ENCODE measurements around the gene CCDC47.
"Not testable (repeated sequence)": the region's sequence is repeated elsewhere in the genome, so short reads cannot be mapped to it uniquely, and the experiment has no call there.

The CCDC47 gene, protein sequence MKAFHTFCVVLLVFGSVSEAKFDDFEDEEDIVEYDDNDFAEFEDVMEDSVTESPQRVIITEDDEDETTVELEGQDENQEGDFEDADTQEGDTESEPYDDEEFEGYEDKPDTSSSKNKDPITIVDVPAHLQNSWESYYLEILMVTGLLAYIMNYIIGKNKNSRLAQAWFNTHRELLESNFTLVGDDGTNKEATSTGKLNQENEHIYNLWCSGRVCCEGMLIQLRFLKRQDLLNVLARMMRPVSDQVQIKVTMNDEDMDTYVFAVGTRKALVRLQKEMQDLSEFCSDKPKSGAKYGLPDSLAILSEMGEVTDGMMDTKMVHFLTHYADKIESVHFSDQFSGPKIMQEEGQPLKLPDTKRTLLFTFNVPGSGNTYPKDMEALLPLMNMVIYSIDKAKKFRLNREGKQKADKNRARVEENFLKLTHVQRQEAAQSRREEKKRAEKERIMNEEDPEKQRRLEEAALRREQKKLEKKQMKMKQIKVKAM

DNA sequence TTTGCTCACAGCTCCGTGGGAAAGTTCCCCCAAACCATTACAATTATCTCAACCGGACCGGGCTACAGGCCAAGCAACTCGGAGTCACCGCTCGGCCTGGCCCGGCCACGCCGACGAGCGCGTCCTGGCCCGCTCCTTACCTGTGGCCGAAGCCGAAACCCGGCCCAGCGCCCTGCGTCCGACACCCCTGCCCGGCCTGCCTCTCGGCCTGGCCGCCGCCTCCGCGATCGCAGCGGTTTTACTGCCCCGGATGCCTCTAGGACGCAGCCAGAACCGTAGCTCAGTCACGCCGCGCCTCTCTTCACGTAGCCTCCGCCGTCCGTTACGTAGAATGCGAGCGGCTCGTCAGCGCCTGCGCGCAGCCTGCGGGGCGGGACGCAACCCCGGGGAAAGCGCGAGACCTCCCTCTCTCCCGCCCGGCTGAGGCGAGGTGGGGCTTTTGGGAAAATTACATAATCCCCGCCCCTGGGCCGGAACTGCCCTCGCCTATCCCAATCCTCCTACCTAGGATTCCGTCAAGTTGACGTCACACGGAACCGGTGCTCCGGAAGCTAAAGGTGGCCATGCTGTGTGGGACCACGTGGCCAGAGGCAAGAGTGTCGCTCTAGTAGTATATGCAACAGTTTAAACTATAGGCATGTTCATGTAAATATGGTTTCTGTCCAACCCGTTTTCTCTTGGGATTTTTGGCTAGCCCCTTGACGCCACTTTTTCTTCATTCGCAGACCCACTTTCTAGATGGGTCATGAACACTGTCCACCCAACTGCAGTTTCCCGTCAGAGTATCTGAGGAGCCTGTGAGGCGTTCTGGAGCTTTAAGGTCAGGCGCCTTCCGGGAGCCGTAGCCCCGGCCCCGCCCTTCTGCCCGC, at the start of gene CCDC47:
CCDC47 (minus strand) TSS at position 326 of the 869 bp plus-strand sequence. CDS start 7,422 bp downstream, outside the sequence.
- DNase-seq, result peak; percentile 99 to 100

DNA sequence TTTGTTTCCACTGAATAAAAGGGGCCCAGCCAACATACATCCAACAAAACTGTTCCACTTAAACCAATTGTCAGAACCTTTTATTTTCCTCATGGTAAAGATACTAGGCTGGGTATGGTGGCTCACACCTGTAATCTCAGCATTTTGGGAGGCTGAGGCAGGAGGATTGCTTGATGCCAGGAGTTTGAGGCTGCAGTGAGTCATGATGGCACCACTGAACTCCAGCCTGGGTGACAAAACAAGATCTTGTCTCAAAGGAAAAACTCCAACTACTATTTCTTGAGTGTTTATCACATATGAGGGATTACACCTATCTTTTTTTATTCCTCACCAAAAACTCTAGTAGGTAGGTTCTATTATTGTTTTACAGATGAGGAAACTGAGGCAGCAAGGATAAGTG, 49.1 kb upstream of the CCDC47 start:
- no peak for DNase-seq

DNA sequence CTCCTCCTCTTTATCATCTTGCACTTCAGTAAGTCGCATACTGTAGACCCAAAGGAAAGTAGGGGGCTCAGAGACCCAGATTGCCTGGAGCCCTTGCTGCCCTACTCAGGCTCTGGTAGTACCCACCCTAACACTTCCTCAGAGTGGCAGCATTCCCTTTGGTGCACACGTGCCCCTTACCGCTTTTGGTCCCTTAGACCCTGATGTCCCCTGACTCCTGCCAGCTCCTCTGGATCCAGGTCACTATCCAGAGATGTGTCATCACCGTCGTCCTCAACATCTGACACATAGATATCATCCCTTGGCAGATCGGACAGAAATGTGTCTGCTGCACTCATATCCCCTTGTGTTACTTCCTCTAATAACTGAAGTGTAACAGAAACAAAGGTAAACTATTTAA, 48.4 kb upstream of the CCDC47 start:
- no peak for DNase-seq

DNA sequence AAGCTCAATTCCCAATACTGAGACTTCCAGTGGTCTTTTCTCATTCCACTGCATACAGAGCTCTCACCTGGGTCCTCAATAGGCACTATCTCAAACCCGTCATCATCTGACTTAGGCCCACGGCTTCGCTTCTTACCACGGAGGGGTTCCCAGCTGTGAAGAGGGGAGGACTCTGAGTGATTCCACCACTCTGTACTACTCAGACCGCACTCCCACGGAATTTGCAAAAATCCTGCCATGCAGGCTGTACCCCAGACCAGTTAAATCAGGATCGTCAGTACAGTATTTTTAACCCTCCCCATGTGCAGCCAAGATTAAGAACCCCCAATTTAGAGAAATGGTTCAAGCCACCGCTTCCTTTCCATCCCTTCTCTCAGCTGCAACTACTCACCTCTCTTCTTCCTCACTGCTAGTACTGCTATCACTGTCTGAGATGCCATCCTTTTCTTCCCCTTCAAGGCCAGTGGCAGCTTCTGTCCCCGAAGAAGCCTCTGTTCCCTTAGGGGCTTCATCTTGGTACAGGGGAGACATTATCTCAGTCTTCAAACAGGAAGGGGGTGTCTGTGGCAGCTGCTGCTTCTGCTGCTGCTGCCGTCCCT, 47.7 kb upstream of the CCDC47 start:
- no peak for DNase-seq

DNA sequence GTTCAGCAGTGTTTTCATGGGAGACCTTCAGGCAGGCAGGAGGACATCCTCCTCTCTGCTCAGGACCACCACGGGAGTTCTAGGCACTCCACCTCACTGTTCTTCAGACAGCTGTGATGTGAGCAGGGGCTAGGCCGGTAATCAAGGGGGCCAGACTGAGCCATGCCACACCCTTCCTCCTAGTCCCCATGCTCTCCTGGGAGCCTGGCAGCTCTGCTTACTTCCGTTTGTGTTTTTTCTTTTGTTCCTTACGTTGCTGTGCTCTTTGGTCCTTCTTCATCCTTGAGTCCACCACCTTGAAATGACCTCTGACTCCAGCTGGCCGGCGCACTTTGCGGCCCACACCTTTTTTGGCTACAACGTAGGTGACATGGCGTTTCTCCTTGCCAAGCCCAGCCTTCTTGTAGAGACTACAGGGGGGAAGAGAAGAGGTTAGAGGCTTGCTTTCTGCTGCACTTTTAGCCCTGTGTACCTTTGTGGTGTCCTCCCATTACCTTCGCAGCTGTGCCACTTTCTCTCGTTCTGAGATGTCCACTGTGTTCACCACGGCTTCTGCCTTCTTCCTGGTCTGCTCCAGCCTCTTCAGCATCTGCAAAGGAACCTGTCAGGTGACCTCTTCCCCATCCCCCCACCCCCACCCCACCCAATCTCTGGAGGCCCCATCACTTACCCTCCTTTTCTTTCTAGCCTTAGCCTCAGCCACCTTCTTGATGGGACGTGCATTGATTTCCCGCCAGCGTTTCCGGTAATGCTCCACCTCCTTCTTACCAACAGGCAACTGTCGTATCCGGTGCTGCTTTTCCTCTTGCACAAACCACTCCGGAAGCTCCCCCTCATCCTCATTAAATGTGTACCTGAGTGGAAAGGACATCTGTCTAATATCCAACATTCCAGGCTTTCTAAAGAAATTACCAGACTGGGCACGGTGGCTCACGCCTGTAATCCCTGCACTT, 46.5 kb upstream of the CCDC47 start:
- no peak for DNase-seq

DNA sequence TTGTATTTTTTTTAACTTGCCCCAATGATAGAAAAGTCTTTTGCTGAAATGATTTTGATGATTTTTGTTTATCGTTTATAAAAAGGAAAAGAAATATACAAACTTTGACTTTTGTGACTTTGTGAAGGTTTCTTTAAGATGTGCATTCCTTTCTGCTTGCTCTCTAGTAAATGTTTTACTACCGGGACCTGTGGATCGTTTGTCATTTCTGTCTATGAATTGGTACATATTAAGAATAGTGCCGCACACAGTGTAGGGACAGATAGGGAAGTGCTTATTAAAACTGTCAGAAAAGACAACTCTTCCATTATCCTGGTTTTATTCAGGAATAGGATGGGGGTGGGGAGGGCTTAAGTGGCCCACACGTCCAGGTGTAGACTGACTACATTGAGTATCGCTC, 45.7 kb upstream of the CCDC47 start:
- no peak for DNase-seq

DNA sequence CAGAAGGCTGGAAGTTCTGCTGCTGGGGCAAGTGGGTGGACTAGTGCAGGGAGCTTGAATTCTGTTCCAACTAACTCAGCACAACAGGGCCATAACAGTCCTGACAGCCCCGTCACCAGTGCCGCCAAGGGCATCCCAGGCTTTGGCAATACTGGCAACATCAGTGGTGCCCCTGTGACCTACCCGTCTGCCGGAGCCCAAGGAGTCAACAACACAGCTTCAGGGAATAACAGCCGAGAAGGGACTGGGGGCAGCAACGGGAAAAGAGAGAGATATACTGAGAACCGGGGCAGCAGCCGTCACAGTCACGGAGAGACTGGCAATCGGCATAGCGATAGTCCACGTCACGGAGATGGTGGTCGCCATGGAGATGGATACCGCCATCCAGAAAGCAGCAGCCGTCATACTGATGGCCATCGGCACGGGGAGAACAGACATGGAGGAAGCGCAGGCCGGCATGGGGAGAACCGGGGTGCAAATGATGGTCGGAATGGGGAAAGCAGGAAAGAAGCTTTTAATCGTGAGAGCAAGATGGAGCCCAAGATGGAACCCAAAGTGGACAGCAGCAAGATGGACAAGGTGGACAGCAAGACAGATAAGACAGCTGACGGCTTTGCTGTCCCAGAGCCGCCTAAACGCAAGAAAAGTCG, 44.5 kb upstream of the CCDC47 start:
- DNase-seq, result no peak

DNA sequence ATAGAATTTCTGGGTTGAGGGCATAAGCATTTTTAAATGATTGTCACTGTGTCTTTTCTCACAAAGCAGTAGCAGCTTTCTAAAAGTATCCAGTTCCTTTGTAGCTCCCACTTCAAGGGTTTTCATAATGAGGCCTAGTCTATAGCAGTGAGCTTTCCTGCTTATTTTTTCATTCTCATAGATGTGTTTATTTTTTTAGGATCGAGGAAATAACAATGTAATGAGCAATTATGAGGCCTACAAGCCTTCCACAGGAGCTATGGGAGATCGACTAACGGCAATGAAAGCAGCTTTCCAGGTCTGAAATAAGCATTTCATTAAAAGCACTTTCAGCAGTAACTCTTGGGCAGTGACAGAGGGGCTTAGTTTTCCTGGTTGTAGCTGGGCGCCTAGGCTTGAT, 43.3 kb upstream of the CCDC47 start:
- no peak for DNase-seq

DNA sequence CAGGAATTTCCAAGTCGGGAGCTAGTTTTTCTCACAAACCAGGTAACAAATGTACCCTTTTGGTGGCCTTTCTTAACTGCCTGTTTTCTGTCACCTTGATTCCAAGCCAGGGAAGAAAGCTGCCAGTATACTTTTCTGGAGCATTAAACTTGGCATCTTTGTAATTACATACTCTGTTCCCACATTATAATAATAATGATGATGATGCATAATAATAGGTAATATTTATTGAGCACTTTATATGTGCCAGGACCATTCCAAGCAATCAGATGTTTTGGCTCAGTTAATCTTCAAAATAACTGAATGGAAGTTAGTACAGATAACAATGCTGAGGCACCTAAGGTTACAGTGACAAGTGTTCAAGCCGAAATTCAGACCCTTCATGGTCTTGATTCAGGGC, 42.7 kb upstream of the CCDC47 start:
- DNase-seq, result no peak

DNA sequence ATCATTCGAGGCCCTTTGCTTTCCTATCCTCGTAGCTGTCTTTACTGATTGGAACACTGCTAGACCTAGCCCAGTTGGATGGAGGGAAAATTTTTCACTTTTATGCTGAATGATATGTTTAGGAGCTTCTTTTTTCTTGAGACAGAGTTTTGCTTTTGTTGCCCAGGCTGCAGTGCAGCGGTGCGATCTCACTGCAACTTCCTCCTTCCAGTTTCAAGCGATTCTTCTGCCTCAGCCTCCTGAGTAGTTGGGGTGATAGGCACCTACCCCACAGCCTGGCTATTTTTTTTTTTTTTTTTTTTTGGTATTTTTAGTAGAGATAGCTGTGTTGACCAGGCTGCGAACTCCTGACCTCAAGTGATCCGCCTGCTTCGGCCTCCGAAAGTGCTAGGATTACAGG, 36.6 kb upstream of the CCDC47 start:
- no peak for DNase-seq

DNA sequence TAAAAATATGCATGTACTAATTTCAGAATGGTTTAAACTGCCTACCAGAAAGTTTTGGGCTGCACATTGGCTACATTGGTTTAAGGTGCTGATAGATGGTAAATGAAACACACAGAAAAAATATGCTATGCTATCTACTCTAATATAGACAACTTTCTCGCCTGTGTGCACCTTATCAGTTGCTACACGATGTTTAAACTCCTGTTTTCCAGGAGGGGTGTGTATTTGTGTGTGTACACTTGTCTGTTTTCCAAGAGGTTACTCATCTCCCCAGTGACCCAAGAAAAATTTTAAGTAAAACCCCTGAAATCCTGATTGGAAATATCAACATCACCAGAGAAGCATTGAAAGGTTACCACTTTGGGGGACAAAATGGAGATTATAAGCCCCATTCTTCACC, 32.2 kb upstream of the CCDC47 start:
- no peak for DNase-seq

DNA sequence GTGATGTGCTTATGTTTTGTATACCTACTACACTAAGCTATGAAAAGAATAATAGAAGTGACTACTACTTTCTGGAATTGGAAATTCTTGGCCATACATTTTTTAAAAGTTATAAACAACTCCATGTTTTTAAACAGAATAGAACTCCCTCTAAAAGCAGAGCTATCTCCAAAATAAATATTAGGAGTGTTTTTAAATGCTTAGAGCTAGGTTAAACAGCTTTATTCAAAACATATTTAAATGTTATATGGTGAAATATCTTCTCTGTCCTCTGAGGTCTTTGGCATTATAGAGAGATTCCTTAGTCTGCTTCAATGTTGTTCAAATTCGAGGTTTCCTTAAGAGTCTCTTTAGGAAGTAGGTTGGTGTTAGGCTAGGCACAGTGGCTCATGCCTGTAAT, 30.9 kb upstream of the CCDC47 start:
- DNase-seq, result no peak

DNA sequence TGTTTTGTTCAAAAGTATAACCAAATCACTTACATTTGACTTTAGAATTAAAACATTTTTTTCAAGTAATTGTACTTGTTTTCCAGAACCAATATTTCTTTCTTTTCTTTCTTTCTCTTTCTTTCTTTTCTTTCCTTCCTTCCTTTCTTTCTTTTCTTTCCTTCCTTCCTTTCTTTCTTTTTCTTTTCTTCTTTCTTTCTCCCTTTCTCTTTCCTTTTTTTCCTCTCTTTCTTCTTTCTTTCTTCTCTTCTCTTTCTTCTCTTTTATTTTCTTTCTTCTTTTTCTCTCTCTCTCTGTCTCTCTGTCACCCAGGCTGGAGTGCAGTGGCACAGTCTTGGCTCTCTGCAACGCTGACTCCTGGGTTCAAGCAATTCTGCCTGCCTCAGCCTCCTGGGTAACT, 27.4 kb upstream of the CCDC47 start:
- DNase-seq, result no peak

DNA sequence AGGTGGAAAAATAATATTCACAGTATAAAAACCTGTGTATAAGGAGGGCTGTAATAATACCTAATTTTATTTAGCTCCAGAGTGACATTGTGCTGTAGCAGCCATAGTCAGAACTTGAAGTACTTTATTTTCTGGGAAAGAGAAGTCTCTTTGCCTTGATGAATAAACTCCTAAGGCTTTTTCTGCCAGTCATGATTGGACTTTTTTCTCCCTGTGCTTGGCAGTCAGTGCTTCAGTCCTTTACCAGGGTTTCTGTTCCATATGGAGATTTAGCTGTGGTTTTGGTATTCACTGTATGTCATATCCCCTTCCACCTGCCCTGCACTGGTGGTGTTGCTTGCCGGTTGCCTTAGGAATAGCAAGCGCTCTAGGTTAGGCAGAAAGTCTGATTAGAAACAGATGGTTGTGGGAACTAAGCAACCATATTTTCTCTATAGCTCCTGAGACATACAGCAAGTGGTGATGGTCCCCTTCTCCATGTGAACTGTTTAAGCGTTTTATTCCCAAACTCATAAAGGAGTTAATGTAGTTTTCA, 25.2 kb upstream of the CCDC47 start:
- DNase-seq, result no peak

DNA sequence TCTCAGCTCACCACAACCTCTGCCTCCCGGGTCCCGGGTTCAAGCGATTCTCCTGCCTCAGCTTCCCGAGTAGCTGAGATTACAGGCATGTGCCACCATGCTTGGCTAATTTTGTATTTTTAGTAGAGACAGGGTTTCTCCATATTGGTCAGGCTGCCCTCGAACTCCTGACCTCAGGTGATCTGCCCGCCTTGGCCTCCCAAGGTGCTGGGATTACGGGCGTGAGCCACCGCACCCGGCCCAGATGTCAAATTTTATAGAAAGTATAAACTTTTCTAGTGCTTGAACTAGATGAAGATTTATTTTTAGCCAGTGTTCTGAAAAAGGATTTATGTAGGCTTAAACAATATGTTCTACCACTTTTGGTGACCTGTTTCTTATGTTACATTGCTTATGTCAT, 23.0 kb upstream of the CCDC47 start:
- DNase-seq, result not testable (repeated sequence)

DNA sequence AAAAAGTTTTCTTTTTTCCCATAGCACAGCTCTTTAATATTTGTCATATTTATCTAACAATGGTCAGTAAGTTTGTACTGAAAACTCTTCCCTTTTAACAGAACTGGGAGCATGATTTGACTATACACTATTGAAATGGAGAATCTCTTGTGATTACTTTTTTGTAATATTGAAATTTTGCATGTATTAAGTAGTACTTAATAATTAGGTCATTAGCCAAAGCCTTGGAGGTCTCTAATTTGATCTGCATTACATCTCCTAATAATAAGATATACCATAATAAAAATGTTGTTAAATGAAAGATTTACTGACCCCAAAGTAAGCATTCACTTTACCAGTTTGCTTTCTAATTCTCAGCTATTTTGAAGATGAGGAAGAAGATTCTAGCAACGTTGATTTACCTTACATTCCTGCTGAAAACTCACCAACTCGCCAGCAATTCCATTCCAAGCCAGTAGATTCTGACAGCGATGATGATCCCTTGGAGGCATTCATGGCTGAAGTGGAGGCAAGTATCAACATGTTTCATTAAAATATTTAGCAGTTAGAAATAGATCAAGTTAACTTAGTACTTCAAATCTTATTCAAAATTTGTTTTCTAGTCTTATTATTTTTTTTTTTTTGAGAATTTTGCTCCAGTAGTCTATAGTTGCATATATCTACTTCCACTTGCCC, 18.8 kb upstream of the CCDC47 start:
- DNase-seq, result no peak

DNA sequence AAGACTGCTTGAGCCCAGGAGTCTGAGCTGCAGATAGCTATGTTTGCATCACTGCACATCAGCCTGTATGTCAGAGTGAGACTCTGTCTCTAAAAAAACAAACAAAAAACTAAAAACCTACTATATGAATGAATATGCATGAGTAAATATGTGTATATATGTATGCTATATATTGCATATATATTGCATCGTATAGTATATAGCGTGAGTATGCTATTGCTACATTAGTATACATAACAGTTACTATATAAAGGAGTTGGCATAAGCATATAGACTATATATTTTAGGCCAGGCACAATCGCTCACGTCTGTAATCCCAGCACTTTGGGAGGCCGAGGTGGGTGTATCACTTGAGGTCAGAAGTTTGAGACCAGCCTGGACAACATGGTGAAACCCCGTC, 16.7 kb upstream of the CCDC47 start:
- no peak for DNase-seq

DNA sequence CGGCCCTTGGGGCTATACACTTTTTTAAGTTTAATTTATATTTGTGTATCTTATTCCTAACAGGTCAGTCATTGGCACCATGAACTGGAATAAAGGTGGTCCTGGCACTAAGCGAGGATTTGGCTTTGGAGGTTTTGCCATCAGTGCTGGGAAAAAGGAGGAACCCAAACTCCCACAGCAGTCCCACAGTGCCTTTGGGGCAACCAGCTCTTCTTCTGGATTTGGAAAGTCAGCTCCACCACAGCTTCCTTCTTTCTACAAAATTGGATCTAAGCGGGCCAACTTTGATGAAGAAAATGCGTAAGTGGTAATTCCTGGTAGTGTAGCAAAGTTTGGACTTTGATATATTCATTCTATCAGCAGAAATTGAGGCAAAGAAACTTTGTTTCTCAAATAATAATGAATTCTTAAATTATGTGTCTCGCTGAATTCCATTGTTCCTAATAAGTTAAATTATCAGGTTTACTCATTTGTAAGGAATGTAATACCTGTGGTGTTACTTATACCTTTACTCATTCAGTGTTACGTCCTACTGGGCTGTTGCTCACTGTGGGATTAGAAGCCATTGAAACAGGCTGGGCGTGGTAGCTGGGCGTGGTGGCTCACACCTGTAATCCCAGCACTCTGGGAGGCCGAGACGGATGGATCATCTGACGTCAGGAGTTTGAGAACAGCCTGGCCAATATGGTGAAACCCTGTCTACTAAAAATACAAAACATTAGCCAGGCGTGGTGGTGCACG, 13.7 kb upstream of the CCDC47 start:
- no peak for DNase-seq

DNA sequence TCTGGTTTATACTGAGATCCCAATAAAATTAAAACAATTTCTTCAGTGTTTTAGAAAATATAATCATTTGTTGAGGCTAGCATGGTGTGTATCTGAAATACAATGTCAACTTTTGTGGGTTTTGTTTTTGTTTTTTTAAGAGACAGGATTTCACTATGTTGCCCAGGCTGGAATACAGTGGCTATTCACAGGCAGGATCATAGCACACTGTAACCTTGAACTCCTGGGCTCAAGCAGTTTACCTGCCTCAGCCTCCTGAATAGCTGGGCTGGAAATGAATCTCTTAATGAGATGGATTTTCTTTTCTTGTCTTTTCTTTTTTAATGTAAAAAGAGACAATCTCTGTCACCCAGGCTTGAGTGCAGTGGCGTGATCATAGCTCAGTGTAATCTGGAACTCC, 12.7 kb upstream of the CCDC47 start:
- no peak for DNase-seq

DNA sequence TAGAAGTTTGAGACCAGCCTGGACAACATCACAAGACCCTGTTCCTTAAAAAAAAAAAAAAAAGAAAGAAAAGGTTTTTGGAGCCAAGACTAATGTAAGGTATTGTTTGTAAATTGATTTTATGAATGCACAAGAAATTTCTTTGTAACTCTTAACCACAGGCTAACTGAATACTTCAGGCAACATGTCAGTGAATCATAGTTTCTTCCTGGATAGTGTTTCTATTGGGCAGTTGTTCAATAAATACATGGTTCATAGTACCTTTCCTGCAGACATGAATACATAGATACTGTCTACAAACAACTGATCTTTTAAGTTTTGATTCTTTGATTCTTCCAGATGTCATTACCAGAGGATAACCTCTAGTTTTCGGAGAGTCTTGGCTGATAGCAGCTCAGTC, 12.2 kb upstream of the CCDC47 start:
- DNase-seq, result no peak

Measured in NCI-H524 (cell line).